Hepatocyte (in vitro differentiated cells): ENCODE measurements around the gene SVOP. TPM values are rescaled to one million over a fixed set of nuclear protein-coding genes. Genes with fewer than 3 reads are reported as not detected.

Source experiments
- DNase-seq: peaks from one replicate; pipeline ENCODE4 v3.0.0-alpha.2; 2016; ENCODE audit warnings: low spot score
- H2AFZ ChIP-seq: fragments of 200-600 bp; sonication (generic); 2 replicates; pipeline ENCODE4 v1.6.0; 2016; ENCODE audit warnings: antibody characterized with exemption, mild to moderate bottlenecking
- H3K27ac ChIP-seq: fragments of 200-600 bp; sonication (generic); 2 replicates; pipeline ENCODE4 v1.5.1; 2016; ENCODE audit warnings: mild to moderate bottlenecking
- H3K27me3 ChIP-seq: fragments of 200-600 bp; sonication (generic); 2 replicates; pipeline ENCODE4 v1.6.1; 2016
- H3K36me3 ChIP-seq: fragments of 200-600 bp; sonication (generic); replicated peaks from 2 replicates; pipeline ENCODE4 v1.5.1; 2016; ENCODE audit warnings: low read depth; ENCODE audit not compliant: insufficient read depth
- H3K4me1 ChIP-seq: fragments of 200-600 bp; sonication (generic); 2 replicates; pipeline ENCODE4 v1.5.1; 2016; ENCODE audit warnings: mild to moderate bottlenecking, moderate library complexity; ENCODE audit not compliant: insufficient read depth
- H3K4me2 ChIP-seq: fragments of 200-600 bp; sonication (generic); 2 replicates; pipeline ENCODE4 v1.6.0; 2016
- H3K4me3 ChIP-seq: fragments of 200-600 bp; sonication (generic); 2 replicates; pipeline ENCODE4 v1.5.1; 2016; ENCODE audit warnings: mild to moderate bottlenecking
- H3K79me2 ChIP-seq: fragments of 200-600 bp; sonication (generic); 2 replicates; pipeline ENCODE4 v1.6.0; 2017; ENCODE audit warnings: mild to moderate bottlenecking
- H3K9me2 ChIP-seq: fragments of 200-600 bp; sonication (generic); replicated peaks from 2 replicates; pipeline ENCODE4 v1.6.0; 2017; ENCODE audit warnings: mild to moderate bottlenecking; ENCODE audit not compliant: insufficient read depth
- H3K9me3 ChIP-seq: fragments of 200-600 bp; sonication (generic); 2 replicates; pipeline ENCODE4 v1.5.1; 2016; ENCODE audit warnings: low read depth, mild to moderate bottlenecking
- H4K20me1 ChIP-seq: fragments of 200-600 bp; sonication (generic); 2 replicates; pipeline ENCODE4 v1.6.0; 2016; ENCODE audit warnings: mild to moderate bottlenecking; ENCODE audit not compliant: insufficient read depth, poor library complexity, severe bottlenecking
- EZH2 ChIP-seq: fragments of 200-600 bp; sonication (generic); IDR thresholded peaks from 2 replicates; pipeline ENCODE4 v1.6.1; 2016; ENCODE audit warnings: antibody characterized with exemption, mild to moderate bottlenecking, borderline replicate concordance
- EZH2phosphoT487 ChIP-seq: fragments of 200-600 bp; sonication (generic); IDR thresholded peaks from one replicate; pipeline ENCODE4 v1.6.1; 2018; ENCODE audit warnings: antibody characterized with exemption, mild to moderate bottlenecking, low read depth, moderate library complexity; ENCODE audit not compliant: unreplicated experiment, severe bottlenecking
- WGBS: methylation state at CpG from one replicate; pipeline ENCODE4 v1.1.6; 2016; ENCODE audit warnings: low lambda C conversion rate; ENCODE audit errors: missing lambda C conversion rate; 5-methylcytosine and 5-hydroxymethylcytosine counted together
- polyA plus RNA-seq: library from polyadenylated mRNA; unstranded; fragments of >200 nt; fragmentation: Nextera tagmentation; extraction: Ambion mirVana; gene quantifications from 2 replicates; pipeline ENCODE4 v1.2.1, GENCODE V29; 2016
- total RNA-seq: library from RNA; depleted of rRNA; stranded (reverse); fragments of >200 nt; gene quantifications from 2 replicates; pipeline ENCODE4 v1.2.3, GENCODE V29; 2014
- TF ChIP-seq, protein P1 (sequence below): fragments of 200-600 bp; sonication (generic); IDR thresholded peaks from 2 replicates; pipeline ENCODE4 v1.5.1; 2016; ENCODE audit warnings: antibody characterized with exemption, mild to moderate bottlenecking; ENCODE audit not compliant: poor library complexity

SVOP gene
- total and polyA plus RNA-seq, 2 experiments from 2014 or later: 0.27 to 0.45 TPM

DNA sequence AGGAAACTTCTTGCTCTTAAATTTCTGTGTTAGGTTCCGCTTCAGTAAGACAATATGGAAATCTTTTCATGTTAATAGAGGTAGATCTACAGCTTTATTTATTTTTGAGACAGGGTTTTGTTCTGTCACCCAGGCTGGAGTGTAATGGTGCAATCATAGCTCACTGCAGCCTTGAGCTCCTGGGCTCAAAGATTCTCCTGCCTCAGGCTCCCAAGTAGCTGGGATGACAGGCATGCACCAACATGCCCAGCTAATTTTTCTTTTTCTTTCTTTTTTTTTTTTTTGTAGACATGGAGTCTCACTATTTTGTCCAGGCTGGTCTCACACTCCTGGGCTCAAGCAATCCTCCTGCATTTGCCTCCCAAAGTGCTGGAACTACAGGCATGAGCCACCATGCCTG, 70.9 kb downstream of the SVOP start:
- DNase-seq: no peak
- H3K27ac ChIP-seq: no peak overlapping the region
- H3K79me2 ChIP-seq: no peaks in the 10 kb centered on the region
- H3K9me2 ChIP-seq: no peaks in the 10 kb centered on the region
- H3K4me1 ChIP-seq: no peaks in the 10 kb centered on the region
- H4K20me1 ChIP-seq: no peaks in the 10 kb centered on the region
- H2AFZ ChIP-seq: no peak overlapping the region
- TF ChIP-seq EZH2 (no peak), EZH2phosphoT487 (no peak)
- TF ChIP-seq, protein P1, sequence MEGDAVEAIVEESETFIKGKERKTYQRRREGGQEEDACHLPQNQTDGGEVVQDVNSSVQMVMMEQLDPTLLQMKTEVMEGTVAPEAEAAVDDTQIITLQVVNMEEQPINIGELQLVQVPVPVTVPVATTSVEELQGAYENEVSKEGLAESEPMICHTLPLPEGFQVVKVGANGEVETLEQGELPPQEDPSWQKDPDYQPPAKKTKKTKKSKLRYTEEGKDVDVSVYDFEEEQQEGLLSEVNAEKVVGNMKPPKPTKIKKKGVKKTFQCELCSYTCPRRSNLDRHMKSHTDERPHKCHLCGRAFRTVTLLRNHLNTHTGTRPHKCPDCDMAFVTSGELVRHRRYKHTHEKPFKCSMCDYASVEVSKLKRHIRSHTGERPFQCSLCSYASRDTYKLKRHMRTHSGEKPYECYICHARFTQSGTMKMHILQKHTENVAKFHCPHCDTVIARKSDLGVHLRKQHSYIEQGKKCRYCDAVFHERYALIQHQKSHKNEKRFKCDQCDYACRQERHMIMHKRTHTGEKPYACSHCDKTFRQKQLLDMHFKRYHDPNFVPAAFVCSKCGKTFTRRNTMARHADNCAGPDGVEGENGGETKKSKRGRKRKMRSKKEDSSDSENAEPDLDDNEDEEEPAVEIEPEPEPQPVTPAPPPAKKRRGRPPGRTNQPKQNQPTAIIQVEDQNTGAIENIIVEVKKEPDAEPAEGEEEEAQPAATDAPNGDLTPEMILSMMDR: no peak
- no peak overlapping the region for H3K4me2 ChIP-seq
- H3K36me3 ChIP-seq: no peaks in the 10 kb centered on the region
- H3K4me3 ChIP-seq: no peak overlapping the region
- no peaks in the 10 kb centered on the region for H3K27me3 ChIP-seq
- 89% methylated on average over 1 of the region's 1 CpG for WGBS
- H3K9me3 ChIP-seq: no peaks in the 10 kb centered on the region

- Histone ChIP-seq H4K20me1 (no peaks in the 10 kb centered on the region), H2AFZ (no peak overlapping the region), H3K4me3 (no peak overlapping the region), H3K79me2 (no peaks in the 10 kb centered on the region), H3K4me1 (no peaks in the 10 kb centered on the region), H3K9me3 (no peaks in the 10 kb centered on the region), H3K4me2 (no peak overlapping the region), H3K36me3 (no peaks in the 10 kb centered on the region), H3K27me3 (no peaks in the 10 kb centered on the region), H3K9me2 (no peaks in the 10 kb centered on the region), H3K27ac (no peak overlapping the region)
- TF ChIP-seq EZH2 (no peak), EZH2phosphoT487 (no peak)
- TF ChIP-seq, protein P1: no peak
- no peak for DNase-seq
These were observed 72.5 kb downstream of the SVOP start for GRCh38 chr12:108948367-108948766.

GRCh38 chr12:108947097-108947496, 73.8 kb downstream of the SVOP start:
- H3K4me3 ChIP-seq: no peak overlapping the region
- H3K27ac ChIP-seq: no peak overlapping the region
- DNase-seq: no peak
- no peaks in the 10 kb centered on the region for H3K9me3 ChIP-seq
- 57% methylated on average over 1 of the region's 1 CpG for WGBS
- no peaks in the 10 kb centered on the region for H3K9me2 ChIP-seq
- no peaks in the 10 kb centered on the region for H3K27me3 ChIP-seq
- no peak overlapping the region for H3K4me2 ChIP-seq
- no peaks in the 10 kb centered on the region for H3K4me1 ChIP-seq
- no peaks in the 10 kb centered on the region for H4K20me1 ChIP-seq
- H3K36me3 ChIP-seq: no peaks in the 10 kb centered on the region
- no peaks in the 10 kb centered on the region for H3K79me2 ChIP-seq
- TF ChIP-seq, protein P1: no peak
- H2AFZ ChIP-seq: no peak overlapping the region

GRCh38 chr12:108940138-108940537, 80.7 kb downstream of the SVOP start:
- H3K27ac ChIP-seq: no peak overlapping the region
- 44% methylated on average over 1 of the region's 1 CpG for WGBS

More at GRCh38 chr12:108940138-108940537, 80.7 kb downstream of the SVOP start:
- H2AFZ ChIP-seq: no peak overlapping the region
- no peaks in the 10 kb centered on the region for H3K36me3 ChIP-seq
- no peak for TF ChIP-seq EZH2
- TF ChIP-seq, protein P1: no peak
- no peak for TF ChIP-seq EZH2phosphoT487
- no peak overlapping the region for H3K4me3 ChIP-seq
- no peak for DNase-seq
- no peaks in the 10 kb centered on the region for H3K9me3 ChIP-seq
- no peaks in the 10 kb centered on the region for H4K20me1 ChIP-seq
- H3K79me2 ChIP-seq: no peaks in the 10 kb centered on the region
- H3K4me2 ChIP-seq: no peak overlapping the region
- no peaks in the 10 kb centered on the region for H3K4me1 ChIP-seq
- H3K27me3 ChIP-seq: no peaks in the 10 kb centered on the region
- no peaks in the 10 kb centered on the region for H3K9me2 ChIP-seq
